K562 (cell line): Measurements from ENCODE around the gene NPY2R.

Source experiments
- BRCA1 ChIP-seq, 2 experiments: fragments of 450-650 bp in 1 of 2; sonication (generic) in 1 of 2; formaldehyde crosslinking in 1 of 2; IDR thresholded peaks; 2 replicates each; pipeline versions ENCODE4 v1.5.0 to v1.6.1; 2017 to 2020; ENCODE audit warnings: mild to moderate bottlenecking in 1 of 2, missing genetic modification reagents in 1 of 2
- CGGBP1 ChIP-seq: fragments of 250-450 bp; sonication (Bioruptor Pico); IDR thresholded peaks from 2 replicates; pipeline ENCODE4 v1.9.0; 2021; ENCODE audit warnings: mild to moderate bottlenecking
- CHD2 ChIP-seq: IDR thresholded peaks from 2 replicates; pipeline ENCODE4 v1.6.1; 2011; ENCODE audit warnings: low read depth, low read length
- CTCF ChIP-seq, 3 experiments: IDR thresholded peaks in 2 of 3; conservative IDR thresholded peaks in 1 of 3; 2 replicates each; pipeline ENCODE4 v1.5.1; 2011 to 2012; ENCODE audit warnings: low read length in 3 of 3, mild to moderate bottlenecking in 3 of 3, control low read depth in 2 of 3, improper control_type of control experiment in 1 of 3, inconsistent platforms in 1 of 3, low read depth in 1 of 3, mixed read lengths in 1 of 3, moderate library complexity in 1 of 3; ENCODE audit not compliant: insufficient read depth in 2 of 3
- E4F1 ChIP-seq: fragments of 250-450 bp; sonication (Bioruptor Pico); IDR thresholded peaks from 2 replicates; pipeline ENCODE4 v1.5.0; 2021; ENCODE audit warnings: mild to moderate bottlenecking, borderline replicate concordance
- EZH2 ChIP-seq: IDR thresholded peaks from 2 replicates; pipeline ENCODE4 v1.6.1; 2012; ENCODE audit warnings: low read depth, mild to moderate bottlenecking, inconsistent platforms, low read length, borderline replicate concordance
- HDGF ChIP-seq: fragments of 450-650 bp; IDR thresholded peaks from 2 replicates; pipeline ENCODE4 v1.6.1; 2016
- JUN ChIP-seq, 2 experiments: sonication (generic) in 1 of 2; formaldehyde crosslinking in 1 of 2; IDR thresholded peaks; 2 replicates each; pipeline versions ENCODE4 v1.6.1 to v1.8.0; 2012 to 2022; ENCODE audit warnings: borderline replicate concordance in 2 of 2, mild to moderate bottlenecking in 2 of 2, improper control_type of control experiment in 1 of 2, low read depth in 1 of 2, low read length in 1 of 2, missing genetic modification reagents in 1 of 2
- REST ChIP-seq, 2 experiments: fragments of 450-650 bp; formaldehyde crosslinking in 1 of 2; IDR thresholded peaks; 2 replicates each; pipeline versions ENCODE4 v1.4.0 to v1.6.1; 2014 to 2020; ENCODE audit warnings: mild to moderate bottlenecking in 2 of 2, borderline replicate concordance in 1 of 2, low read depth in 1 of 2
- SETDB1 ChIP-seq: IDR thresholded peaks from one replicate; pipeline ENCODE4 v1.6.1; 2012; ENCODE audit warnings: low read length, control low read depth, inconsistent platforms
- TCF7 ChIP-seq: sonication (generic); IDR thresholded peaks from 2 replicates; pipeline ENCODE4 v1.6.1; 2016; ENCODE audit warnings: antibody characterized with exemption, borderline replicate concordance
- ZBTB7A ChIP-seq: IDR thresholded peaks from 2 replicates; pipeline ENCODE4 v1.6.1; 2011; ENCODE audit warnings: low read depth, mild to moderate bottlenecking, low read length, moderate library complexity, borderline replicate concordance; ENCODE audit not compliant: control insufficient read depth
- ZNF75A ChIP-seq: fragments of 450-650 bp; formaldehyde crosslinking; IDR thresholded peaks from 2 replicates; pipeline ENCODE4 v1.4.0; 2020; ENCODE audit warnings: mild to moderate bottlenecking

- TF ChIP-seq BRCA1 (IDR thresholded peaks at IDR 0.05) = no peak
- TF ChIP-seq BRCA1 (CRISPR knock-in tag; IDR thresholded peaks at IDR 0.05) = no peak
- no peak for TF ChIP-seq CTCF (IDR thresholded peaks at IDR 0.05 in 2 of 3, conservative IDR thresholded peaks at IDR 0.05 in 1 of 3; ENCODE audit: insufficient read depth in 2 of 3, low read depth in 1 of 3, low read length in 3 of 3)
- no peak for TF ChIP-seq CHD2
- no peak for TF ChIP-seq SETDB1
- TF ChIP-seq ZNF75A = no peak
- TF ChIP-seq TCF7 = no peak
- TF ChIP-seq JUN (IDR thresholded peaks at IDR 0.05; ENCODE audit: borderline replicate concordance, low read depth, low read length) = no peak
- TF ChIP-seq JUN (CRISPR knock-in tag; IDR thresholded peaks at IDR 0.05; ENCODE audit: borderline replicate concordance) = no peak
- no peak for TF ChIP-seq REST (IDR thresholded peaks at IDR 0.05; ENCODE audit: borderline replicate concordance)
- TF ChIP-seq REST (CRISPR knock-in tag; IDR thresholded peaks at IDR 0.05; ENCODE audit: low read depth) = no peak
- TF ChIP-seq CGGBP1 (CRISPR knock-in tag) = no peak
- no peak for TF ChIP-seq EZH2
- TF ChIP-seq E4F1 (CRISPR knock-in tag) = no peak
- TF ChIP-seq ZBTB7A = no peak
- no peak for TF ChIP-seq HDGF
Observed at GRCh38 chr4:155207534-155208257, 740 bp upstream of the NPY2R start.
